ENCODE measurements around the gene LAMB4. TPM values are rescaled to one million over a fixed set of nuclear protein-coding genes. Genes with fewer than 3 reads are reported as not detected.

Gene LAMB4
- total RNA-seq, 2 experiments from 2014 or later = 0.08 to 0.11 TPM

DNA sequence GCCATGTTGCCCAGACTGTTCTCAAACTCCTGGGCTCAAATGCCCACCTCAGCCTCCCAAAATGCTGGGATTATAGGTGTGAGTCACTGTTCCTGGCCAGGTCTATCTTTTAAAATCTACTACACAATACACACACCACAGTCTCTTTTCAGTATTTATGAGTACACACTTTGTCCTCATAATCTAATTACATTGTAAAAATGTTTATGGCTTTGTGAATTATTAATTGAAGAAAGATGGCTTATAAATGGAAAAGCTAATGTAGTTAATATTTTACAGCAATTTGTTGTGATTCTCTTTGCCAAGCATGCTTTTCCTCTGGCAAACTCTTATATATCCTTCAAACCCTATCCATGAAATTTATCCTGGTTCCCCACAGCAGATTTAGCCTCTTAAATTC is 22.0 kb downstream of the LAMB4 start:
- no peak overlapping the region for H3K27ac ChIP-seq (ENCODE audit: low read depth in 1 of 2, low read length in 2 of 2)
- TF ChIP-seq, protein P1, sequence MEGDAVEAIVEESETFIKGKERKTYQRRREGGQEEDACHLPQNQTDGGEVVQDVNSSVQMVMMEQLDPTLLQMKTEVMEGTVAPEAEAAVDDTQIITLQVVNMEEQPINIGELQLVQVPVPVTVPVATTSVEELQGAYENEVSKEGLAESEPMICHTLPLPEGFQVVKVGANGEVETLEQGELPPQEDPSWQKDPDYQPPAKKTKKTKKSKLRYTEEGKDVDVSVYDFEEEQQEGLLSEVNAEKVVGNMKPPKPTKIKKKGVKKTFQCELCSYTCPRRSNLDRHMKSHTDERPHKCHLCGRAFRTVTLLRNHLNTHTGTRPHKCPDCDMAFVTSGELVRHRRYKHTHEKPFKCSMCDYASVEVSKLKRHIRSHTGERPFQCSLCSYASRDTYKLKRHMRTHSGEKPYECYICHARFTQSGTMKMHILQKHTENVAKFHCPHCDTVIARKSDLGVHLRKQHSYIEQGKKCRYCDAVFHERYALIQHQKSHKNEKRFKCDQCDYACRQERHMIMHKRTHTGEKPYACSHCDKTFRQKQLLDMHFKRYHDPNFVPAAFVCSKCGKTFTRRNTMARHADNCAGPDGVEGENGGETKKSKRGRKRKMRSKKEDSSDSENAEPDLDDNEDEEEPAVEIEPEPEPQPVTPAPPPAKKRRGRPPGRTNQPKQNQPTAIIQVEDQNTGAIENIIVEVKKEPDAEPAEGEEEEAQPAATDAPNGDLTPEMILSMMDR (IDR thresholded peaks at IDR 0.05) = no peak
- H3K4me1 Mint-ChIP-seq (ENCODE audit: low read depth) = no peaks in the 10 kb centered on the region
- H3K27ac Mint-ChIP-seq = no peak overlapping the region
- intact Hi-C loops (cut with DNase I, micrococcal nuclease) = loop anchor here in 1 of 2 experiments (2.0 kb wide), 1 partner anchor 39 kb away; no protein-coding TSS in a partner anchor
- ChIA-PET CTCF (no interaction called here), POLR2A (no interaction called here)
- no peaks in the 10 kb centered on the region for H3K36me3 Mint-ChIP-seq (ENCODE audit: low read depth)
- H3K9me3 Mint-ChIP-seq = no peaks in the 10 kb centered on the region
- no peaks in the 10 kb centered on the region for H3K9me3 ChIP-seq (ENCODE audit: control insufficient read depth in 1 of 2, insufficient read depth in 1 of 2, low read length in 2 of 2)
- no peaks in the 10 kb centered on the region for H3K27me3 ChIP-seq (ENCODE audit: control insufficient read depth in 1 of 2, insufficient read depth in 2 of 2, low read length in 2 of 2)
- no peaks in the 10 kb centered on the region for H3K4me1 ChIP-seq (ENCODE audit: insufficient read depth, low read length)
- no peak overlapping the region for H3K4me3 ChIP-seq (ENCODE audit: low read length)
- DNase-seq (no peak), ATAC-seq (ENCODE audit: poor library complexity) (no peak)
- H3K36me3 ChIP-seq (ENCODE audit: insufficient read depth, low read length) = no peaks in the 10 kb centered on the region
- no peak overlapping the region for H3K4me3 Mint-ChIP-seq
- H3K27me3 Mint-ChIP-seq = no peaks in the 10 kb centered on the region

DNA sequence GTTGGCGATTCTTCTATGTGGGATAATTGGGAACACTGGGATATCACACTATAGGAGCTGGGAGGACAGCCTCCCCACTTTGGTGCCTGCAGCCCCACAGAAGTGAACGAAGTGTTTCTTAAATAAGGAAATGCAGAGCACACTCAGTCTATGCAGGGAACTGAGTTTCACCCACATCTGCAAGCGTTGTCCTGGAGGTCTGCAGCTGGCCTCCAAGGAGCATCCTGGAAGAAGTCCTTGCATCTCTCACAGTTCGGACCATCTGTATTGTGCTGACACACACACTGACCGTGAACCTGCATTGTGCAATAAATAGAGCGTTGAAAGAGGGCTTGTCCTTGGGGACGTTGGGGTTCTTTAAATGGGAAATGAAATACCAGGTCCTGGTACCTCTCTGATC is 25.8 kb downstream of the LAMB4 start:
- TF ChIP-seq, protein P1 (IDR thresholded peaks at IDR 0.05) = no peak
- ATAC-seq (ENCODE audit: poor library complexity) (no peak), DNase-seq (no peak)
- Mint-ChIP-seq H3K27me3 (peaks cover 7% of the 10 kb centered on the region), H3K27ac (no peak overlapping the region), H3K4me3 (no peak overlapping the region), H3K4me1 (ENCODE audit: low read depth) (no peaks in the 10 kb centered on the region), H3K36me3 (ENCODE audit: low read depth) (no peaks in the 10 kb centered on the region), H3K9me3 (no peaks in the 10 kb centered on the region)
- H3K27ac ChIP-seq (ENCODE audit: low read depth in 1 of 2, low read length in 2 of 2) = no peak overlapping the region
- no peaks in the 10 kb centered on the region for H3K9me3 ChIP-seq (ENCODE audit: control insufficient read depth in 1 of 2, insufficient read depth in 1 of 2, low read length in 2 of 2)
- no peaks in the 10 kb centered on the region for H3K27me3 ChIP-seq (ENCODE audit: control insufficient read depth in 1 of 2, insufficient read depth in 2 of 2, low read length in 2 of 2)
- POLR2A ChIA-PET = no interaction called here
- no peaks in the 10 kb centered on the region for H3K36me3 ChIP-seq (ENCODE audit: insufficient read depth, low read length)
- H3K4me3 ChIP-seq (ENCODE audit: low read length) = no peak overlapping the region
- CTCF ChIA-PET = no interaction called here
- no peaks in the 10 kb centered on the region for H3K4me1 ChIP-seq (ENCODE audit: insufficient read depth, low read length)
- intact Hi-C loops (cut with DNase I, micrococcal nuclease) = no loop called here

- H3K9me3 Mint-ChIP-seq = no peaks in the 10 kb centered on the region
- H3K4me3 Mint-ChIP-seq = no peak overlapping the region
- peaks cover 12% of the 10 kb centered on the region for H3K27me3 Mint-ChIP-seq
- Histone ChIP-seq H3K4me3 (ENCODE audit: low read length) (no peak overlapping the region), H3K9me3 (ENCODE audit: control insufficient read depth in 1 of 2, insufficient read depth in 1 of 2, low read length in 2 of 2) (no peaks in the 10 kb centered on the region), H3K27ac (ENCODE audit: low read depth in 1 of 2, low read length in 2 of 2) (no peak overlapping the region), H3K27me3 (ENCODE audit: control insufficient read depth in 1 of 2, insufficient read depth in 2 of 2, low read length in 2 of 2) (no peaks in the 10 kb centered on the region), H3K4me1 (ENCODE audit: insufficient read depth, low read length) (no peaks in the 10 kb centered on the region), H3K36me3 (ENCODE audit: insufficient read depth, low read length) (no peaks in the 10 kb centered on the region)
- DNase-seq = no peak
- ATAC-seq (ENCODE audit: poor library complexity) = no peak
- intact Hi-C loops (cut with DNase I, micrococcal nuclease) = no loop called here
- H3K27ac Mint-ChIP-seq = no peak overlapping the region
- no peaks in the 10 kb centered on the region for H3K4me1 Mint-ChIP-seq (ENCODE audit: low read depth)
- ChIA-PET CTCF (no interaction called here), POLR2A (no interaction called here)
- H3K36me3 Mint-ChIP-seq (ENCODE audit: low read depth) = no peaks in the 10 kb centered on the region
- TF ChIP-seq, protein P1 (IDR thresholded peaks at IDR 0.05) = no peak
These were observed 26.4 kb downstream of the LAMB4 start for GRCh38 chr7:108103558-108104298.
